HG03342 (cell line): ENCODE measurements around the gene HOMEZ.
"Not testable (repeated sequence)": the region's sequence is repeated elsewhere in the genome, so short reads cannot be mapped to it uniquely, and the experiment has no call there.

ENCODE experiments used
- ATAC-seq: cut with Tn5 transposase; IDR thresholded peaks from one replicate; pipeline ENCODE4 v1.9.1; 2021; ENCODE audit warnings: mild to moderate bottlenecking, moderate library complexity; ENCODE audit not compliant: unreplicated experiment

The HOMEZ gene

DNA sequence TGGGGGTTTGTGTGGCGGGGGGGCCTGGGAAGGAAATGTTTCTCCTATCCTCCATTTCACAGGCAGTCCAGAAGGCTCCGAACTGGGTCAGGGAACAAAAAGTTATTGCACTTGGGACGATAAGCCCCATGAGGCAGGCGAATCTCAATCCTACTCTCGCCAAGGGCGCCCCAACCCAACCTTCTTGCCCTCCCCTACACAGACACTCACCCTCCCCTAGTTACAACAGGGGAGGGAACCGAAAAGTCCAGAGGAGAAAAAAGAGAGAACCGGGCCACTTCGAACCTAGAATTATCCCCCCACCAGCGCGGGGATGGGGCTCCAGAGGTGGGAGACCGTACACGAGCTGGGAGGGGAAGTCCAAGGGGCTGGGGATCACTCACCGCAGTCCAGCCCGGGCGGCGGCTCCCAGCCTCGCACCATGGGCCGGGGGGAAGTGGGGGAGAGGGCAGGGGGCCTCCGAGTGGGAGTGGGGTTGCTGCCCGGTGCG is 357 bp downstream of the HOMEZ start:
- peak; percentile 21 for ATAC-seq

DNA sequence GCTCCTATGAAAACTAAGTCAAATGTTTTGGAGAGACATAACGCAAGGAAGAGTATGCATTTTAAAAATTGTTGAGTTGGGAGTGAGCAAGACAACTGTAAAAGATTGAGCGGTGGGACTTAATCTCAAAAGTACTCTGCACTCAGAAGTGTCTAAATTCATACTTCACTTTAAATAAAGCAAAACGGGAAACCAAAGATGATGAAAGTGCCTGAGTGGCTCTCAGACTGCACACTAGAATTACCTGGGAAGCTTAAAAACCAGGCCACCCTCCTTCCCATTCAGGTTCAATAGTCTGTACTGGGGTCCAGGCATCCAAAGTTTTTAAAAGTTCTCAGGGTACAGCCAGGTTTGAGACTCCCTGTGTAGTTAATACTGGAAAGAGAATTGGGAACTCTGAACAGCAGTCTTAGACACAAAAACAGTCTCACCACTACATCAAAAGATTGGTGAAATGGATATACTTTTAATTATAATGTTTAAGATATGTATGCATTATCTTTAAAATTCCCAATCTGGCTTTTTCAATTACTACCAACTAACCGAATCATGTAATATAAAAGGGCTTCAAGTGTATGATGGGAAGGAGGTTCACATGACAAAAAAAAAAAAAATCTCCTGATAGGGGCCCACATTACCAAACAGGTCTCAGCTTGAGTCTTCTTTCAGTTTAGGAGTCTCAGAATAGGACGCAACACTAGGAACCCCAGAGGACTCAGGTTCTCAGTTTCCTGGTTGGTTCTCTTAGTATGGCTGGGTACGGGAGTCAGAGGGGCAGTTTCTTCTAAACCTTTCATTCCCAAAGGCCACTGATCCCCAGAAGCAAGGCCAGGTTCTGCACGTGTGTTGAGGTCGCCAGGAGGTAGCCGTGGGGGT is 1.0 kb downstream of the HOMEZ start:
- ATAC-seq, result no peak

DNA sequence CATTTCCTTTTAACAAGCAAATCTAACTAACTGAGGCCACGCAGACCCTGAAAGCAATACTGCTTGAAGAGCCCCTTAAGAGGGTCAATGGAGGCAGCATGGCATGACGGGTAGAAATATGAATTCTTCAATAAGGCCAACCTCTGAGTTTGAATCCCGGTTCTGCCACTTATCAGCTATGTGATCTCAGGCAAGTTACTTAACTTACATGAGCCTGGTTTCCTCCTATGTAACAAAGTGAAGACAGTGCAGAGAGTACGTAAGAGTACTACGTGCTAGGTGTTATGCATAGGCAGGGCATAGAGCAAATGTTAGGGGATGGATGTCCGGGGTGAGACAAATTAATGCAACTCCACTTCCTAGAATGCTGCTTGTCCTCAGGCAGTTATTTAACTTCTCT is 4.7 kb downstream of the HOMEZ start:
- ATAC-seq, result no peak

DNA sequence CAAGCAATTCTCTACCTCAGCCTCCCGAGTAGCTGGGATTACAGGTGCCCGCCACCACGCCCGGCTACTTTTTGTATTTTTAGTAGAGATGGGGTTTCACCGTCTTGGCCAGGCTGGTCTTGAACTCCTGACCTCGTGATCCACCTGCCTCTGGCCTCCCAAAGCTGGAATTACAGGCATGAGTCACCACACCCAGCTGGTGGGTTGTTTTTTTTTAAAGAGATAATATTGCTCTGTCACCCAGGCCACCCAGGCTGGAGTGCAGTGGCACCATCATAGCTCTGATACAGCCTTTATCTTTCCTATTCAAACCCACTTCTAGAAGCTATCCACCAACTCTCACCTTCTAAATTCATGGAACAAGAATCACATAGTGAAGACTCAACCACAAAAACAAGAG is 8.0 kb downstream of the HOMEZ start:
- not testable (repeated sequence) for ATAC-seq

DNA sequence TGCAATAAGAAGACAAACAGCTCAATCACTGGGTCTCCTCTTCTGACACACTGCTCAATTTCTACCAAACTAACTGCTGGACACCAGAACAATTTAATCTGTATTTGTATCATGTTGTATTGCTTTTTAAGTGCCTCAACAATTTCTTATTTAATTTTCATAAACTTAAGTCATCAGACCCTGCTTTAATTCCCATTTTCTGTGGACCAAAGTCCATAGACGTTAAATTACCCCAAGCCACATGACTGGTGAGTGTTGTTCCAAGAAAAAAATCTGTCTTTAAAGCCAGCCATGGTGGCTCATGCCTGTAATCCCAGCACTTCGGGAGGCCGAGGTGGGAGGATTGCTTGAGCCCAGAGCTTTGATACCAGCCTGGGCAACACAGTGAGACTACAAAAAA is 8.7 kb downstream of the HOMEZ start:
- no peak for ATAC-seq

DNA sequence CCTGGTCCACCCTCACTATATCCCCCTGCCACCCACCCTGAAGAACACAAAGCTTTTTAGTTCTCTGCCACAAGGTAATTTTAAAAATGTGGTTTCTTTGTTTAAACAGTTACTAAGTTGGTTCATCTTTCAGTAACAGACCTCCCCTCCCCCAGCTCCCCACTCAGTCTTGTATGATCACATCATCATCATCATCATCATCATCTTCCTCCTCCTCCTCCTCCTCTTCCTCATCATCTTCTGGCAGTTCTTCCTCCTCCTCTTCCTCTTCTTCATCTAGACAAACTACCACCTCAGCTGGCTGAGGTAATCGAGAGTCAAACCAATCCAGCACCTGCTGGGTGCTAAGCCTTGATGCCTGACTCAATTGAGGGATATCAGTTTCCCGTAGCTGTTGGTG is 10.5 kb downstream of the HOMEZ start:
- no peak for ATAC-seq

DNA sequence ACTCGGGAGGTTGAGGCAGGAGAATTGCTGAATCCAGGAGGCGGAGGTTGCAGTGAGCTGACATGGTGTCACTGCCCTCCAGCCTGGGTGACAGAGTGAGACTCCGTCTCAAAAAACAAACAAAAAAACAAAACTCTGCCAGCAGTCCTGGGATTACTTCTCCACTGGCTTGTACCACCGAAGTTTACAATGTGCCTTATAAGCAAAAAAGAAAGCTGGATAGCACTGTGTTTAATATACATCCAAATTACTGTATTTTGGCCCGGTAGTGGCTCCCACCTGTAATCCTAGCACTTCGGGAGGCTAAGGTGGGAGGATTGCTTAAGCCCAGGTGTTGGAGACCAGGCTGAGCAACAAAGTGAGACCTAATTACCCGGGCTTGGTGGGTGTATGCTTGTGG is 16.7 kb downstream of the HOMEZ start:
- no peak for ATAC-seq

DNA sequence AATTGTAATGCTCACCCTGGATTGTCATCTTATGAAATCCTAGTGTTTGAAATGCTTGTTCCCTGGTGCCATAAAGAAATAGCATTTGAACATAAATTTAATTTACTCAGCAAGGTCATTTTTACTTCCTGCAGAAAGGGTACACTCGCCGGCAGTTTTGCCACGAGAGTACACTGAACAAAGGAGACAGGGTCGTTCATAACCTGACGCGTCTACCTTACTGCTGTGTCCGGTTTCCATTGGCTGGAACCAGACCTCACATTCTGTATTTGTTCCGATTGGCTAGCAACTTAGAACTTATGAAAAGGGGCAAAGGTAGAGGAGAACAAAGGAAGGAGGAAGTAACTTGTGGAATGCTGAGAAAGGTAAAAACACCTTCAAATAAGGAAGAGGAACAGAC is 25.1 kb downstream of the HOMEZ start:
- ATAC-seq, result not testable (repeated sequence)

DNA sequence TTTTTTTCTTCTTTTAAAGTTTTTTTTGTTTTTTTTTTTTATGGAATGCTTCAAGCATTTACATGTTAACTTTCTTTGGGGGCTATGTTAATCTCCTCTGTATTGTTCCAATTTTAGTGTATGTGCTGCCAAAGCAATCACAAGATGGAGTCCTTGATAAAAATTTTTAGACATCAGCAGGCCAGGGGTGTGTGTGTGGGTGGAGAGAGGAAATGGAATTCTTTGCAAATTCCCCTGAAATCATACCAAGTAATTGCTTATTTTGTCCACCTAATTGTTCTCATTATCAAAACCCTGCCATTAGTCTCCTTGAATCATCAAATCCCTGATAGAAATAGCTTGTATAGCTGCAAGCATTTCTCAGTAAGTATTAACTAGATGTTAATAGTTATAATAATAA is 26.5 kb downstream of the HOMEZ start:
- ATAC-seq, result no peak

DNA sequence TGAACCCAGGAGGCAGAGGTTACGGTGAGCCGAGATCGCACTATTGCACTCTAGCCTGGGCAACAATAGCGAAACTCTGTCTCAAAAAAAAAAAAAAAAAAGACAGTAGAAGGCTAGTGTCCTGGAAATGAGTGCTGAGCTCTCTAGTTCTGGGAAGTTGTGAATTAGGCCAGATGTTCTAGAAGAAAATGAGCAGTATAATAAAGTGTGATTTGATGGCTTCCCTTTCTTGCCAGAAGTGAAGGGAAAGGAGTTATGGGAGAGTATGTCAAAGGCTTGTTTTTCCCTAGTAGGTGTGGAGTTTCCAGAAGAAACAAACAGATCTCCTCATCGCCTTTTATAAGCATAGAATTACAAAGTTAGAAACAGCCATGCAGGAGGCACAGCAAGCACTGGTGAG is 27.7 kb downstream of the HOMEZ start:
- no peak for ATAC-seq

DNA sequence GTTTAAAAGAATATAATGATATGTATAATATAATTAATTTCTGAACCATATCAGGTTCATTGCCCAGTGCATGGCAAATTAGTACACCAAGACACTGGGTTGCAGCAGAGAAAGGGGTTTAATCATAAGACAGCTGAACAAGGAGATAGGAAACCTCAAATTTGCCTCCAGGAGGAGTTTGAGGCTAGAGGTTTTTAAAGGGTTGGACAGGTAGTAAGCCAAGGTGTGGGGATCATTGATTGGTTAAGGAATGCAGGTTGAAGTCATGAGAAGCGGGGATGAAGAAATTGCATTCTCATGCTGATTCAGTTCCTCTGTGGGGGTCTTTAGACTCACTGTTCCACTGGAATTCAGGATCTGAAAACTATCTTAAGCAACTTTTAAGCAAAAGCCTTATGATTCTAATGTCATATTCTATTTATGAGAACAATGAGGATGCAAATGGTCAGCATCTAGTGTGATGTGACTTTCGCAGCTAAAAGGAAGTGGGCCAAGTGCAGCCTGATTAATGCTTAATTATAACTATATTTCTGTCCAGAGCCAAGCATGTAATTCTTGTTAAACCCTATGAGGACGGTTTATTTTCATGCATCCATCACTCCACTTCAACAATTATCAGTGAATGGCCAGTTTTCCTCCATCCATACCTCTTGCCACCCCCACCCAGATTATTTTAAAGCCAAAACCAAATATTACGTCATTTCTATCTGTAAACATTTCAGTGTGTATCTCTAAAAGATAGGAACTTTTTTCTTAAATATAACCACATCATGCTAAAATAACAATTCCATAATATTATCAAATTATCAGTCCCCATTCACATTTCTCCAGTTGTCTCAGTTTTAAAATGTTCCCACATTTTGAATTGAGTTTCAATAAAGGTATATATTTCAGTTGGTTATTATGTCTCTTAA is 33.3 kb downstream of the HOMEZ start:
- ATAC-seq, result no peak

DNA sequence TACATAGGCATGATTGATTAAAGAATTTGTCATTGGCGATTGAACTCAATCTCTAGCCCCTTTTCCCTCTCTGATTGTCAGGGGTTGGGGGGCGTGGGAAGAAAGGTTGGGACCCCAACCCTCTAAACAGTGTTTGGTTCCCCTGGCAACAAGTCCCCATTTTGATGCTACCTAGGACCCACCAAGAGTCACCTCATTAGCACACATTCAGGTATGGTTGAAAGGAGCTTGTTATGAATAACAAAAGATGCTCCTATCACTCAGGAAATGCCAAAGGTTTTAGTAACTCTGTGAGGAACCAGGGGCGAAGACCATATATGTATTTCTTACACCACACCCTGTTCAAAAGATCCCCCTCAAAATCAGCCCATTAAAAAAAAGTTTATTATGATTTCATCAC is 33.9 kb downstream of the HOMEZ start:
- ATAC-seq, result no peak

DNA sequence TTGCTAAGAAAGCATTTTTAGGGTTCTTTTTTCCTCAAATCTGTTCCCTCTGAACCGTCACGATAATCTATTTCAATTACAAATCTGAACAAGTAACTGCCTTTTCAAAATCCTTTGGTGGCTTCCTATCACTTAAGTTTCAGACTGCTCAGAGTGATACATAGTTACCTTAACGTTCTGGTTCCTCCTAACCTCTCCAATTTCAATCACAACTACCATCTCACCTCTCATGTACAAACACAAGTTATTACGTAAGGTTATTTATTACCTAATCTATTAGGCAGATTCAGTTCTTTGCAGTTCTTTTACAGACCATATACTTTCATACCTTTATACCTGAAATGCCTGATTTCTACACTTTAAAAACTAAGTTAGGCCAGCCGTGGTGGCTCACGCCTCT is 36.1 kb downstream of the HOMEZ start:
- no peak for ATAC-seq

DNA sequence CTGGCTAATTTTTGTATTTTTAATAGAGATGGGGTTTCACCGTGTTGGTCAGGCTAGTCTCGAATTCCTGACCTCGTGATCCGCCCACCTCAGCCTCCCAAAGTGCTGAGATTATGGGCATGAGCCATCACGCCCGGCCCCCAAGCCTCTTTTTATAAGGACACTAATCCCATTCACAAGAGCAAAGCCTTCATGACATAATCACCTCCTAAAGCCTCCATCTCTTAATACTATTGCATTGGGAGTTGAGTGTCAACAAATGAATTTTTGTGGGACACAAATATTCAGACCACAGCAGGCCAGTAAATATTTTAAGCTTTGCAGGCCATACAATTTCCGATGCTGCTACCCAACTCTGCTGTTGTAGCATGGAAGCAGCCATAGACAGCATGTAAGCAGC is 37.3 kb downstream of the HOMEZ start:
- ATAC-seq, result no peak

DNA sequence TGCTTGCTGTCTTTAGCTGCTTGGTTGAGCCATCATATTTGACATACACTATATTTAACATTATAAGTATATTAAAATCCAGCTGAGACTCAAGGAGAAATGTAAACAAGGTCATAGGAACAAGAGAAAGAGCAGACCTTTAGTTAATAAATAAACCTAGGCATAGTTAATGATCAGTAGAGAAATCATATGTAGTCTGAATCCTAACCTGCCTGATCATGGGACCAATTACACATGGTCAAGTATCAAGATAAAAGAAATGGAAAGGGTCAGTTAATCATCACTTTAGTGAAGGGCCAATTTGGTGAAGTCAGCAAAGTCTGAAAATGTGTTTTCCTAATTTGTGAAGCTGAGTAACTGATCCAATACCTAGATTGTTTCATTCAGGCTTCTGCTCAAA is 40.6 kb downstream of the HOMEZ start:
- ATAC-seq, result no peak

DNA sequence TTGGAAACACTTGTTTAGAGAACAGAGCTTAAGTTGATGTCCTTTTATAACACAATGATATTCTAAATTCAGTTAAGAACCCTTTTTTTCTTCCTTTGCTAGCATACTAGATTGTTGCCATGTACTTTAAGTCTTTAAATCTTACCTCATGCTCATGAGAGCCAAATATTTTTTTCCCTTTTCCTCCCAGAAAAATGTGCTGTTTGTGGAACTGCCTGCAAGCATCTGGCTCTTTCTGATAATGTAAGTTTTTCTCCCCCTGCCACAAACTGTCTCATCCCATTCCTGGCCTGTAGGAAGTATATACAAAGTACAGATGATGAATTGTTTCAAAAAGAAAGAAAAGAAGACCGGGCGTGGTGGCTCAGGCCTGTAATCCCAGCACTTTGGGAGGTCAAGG is 42.9 kb downstream of the HOMEZ start:
- no peak for ATAC-seq

DNA sequence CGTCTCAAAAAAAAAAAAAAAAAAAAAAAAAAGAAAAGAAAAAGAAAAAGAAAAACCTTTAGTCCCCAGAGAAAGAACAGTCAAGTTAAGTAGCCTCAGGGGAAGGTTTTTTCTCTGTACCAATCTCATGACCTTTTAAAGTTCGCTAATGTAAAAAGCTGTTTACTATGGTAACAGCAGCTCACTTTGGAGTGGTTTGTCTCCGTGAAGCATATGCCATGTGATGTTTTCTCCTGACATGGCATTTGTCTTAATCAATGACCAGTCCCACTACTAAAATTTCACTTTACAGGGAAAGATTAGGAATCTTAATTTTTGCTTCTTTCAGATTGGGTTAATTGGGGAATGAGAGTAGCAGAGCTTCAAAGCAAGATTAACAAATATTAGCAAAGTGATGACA is 43.9 kb downstream of the HOMEZ start:
- no peak for ATAC-seq

DNA sequence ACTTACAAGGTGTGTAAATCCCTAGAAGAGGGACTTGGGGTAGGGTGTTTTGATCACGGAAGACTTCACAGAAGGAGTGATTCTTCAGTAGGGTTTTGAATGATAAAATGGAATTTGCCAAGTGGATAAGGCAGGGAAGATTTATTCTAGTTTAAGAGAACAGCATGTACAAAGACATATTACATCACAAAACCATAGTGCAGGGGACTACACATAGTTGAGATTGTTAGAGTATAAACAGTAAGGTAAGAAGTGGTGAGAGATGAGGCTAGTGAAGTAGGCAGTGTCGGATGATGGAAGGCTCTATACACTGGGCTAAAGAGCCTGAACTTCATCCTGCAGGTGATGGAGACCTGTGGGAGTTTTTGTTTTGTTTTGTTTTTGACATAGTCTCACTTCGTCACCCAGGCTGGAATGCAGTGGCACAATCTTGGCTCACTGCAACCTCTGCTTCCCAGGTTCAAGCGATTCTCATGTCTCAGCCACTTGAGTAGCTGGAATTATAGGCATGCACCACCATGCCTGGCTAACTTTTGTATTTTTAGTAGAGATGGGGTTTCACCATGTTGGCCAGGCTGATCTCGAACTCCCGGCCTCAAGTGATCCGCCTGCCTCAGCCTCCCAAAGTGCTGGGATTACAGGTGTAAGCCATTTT is 44.7 kb downstream of the HOMEZ start:
- ATAC-seq, result not testable (repeated sequence)

DNA sequence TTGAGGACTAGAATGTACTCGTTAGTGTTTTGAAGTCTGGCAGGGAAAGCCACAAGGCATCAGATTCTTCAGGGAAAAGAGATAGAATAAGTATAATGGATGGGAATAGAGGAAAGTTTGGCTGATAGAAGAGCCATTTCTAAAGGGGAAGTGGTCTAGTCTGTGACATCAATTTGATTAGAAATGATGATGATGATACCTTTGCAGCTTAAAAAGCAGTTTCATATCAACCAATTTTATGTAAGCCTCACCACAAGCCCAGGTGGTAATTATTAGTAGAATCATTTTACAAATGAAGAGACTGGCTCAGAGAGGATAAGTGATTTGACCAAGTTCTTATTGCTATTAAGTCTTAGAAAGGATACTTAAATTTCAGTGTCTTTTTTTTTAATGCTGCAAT is 45.3 kb downstream of the HOMEZ start:
- ATAC-seq, result no peak

DNA sequence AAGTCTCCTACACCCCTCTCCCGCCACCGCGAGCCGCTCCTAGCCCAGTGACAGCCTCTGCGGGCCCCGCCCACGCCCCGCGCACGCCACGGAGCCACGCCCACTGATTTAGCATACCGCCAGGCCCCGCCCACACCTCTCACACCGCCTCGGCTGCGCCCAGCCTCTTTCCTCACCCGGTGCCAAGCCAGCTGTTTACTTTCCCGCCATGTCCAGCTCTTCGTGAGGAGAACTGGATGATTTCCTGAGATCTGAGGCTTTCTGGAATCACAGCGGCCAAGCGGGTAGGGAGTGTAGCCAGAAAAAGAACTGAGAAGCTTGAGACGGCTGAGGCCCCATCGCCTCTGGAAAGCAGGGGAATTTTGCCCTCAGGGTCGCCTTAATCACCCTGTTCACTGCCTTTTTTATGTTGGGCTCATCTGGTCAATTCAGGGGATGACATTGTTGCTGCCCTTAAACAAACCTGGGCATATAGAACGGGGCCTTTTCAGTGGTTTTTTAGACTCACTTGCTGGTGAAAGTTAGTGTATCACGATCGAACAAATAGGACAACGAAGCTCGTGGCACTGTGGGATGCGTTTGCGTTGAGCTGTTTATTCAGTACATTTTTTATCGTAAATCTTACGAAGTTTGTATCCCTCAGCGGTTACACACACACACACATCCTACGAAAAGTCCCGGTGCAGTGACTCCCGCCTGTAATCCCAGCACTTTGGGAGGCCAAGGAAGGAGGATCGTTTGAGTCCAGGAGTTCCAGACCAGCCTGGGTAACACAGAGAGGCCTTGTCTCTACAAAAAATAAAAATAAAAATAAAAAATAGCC is 47.9 kb downstream of the HOMEZ start, which contains the start of gene RNF212B:
TSS of gene RNF212B (plus strand) at position 165 of the 823 bp plus-strand sequence. CDS start 2,410 bp downstream, outside the sequence.
- ATAC-seq, result no peak
